Endometrial microvascular endothelial cells (primary cell): Measurements from ENCODE around the gene RXRA. TPM values are rescaled to one million over a fixed set of nuclear protein-coding genes. Genes with fewer than 3 reads are reported as not detected.

Source experiments
- in situ Hi-C: cut with HindIII; loops from 2 replicates; pipeline ENCODE4 v1.10.0; 2017; ENCODE audit warnings: low sequenced_read_pairs, low pct_unique_long_range_greater_than_20kb; ENCODE audit errors: inconsistent ontology term
- total RNA-seq: library from RNA; depleted of rRNA; stranded (reverse); fragments of >200 nt; gene quantifications from one replicate; pipeline ENCODE4 v1.2.3, GENCODE V29; 2015; ENCODE audit errors: inconsistent ontology term

RXRA gene
- total RNA-seq, 1 donor from 2014 or later, result 14.8 TPM

GRCh38 chr9:134402182-134402581 lies 75.9 kb downstream of the RXRA start:
- in situ Hi-C loops, result no loop called here

- in situ Hi-C loops, result no loop called here
Observed at GRCh38 chr9:134403292-134403681, 77.0 kb downstream of the RXRA start.

- in situ Hi-C loops, result no loop called here
Observed at GRCh38 chr9:134403682-134404301, 77.5 kb downstream of the RXRA start.

- in situ Hi-C loops, result no loop called here
Observed at GRCh38 chr9:134404376-134405358, 78.4 kb downstream of the RXRA start.

- in situ Hi-C loops, result no loop called here
Observed at GRCh38 chr9:134405527-134405926, 79.3 kb downstream of the RXRA start.

GRCh38 chr9:134406366-134407120 lies 80.3 kb downstream of the RXRA start:
- in situ Hi-C loops, result no loop called here

GRCh38 chr9:134407121-134407779 lies 81.0 kb downstream of the RXRA start:
- in situ Hi-C loops, result no loop called here

GRCh38 chr9:134408389-134408788 lies 82.1 kb downstream of the RXRA start:
- in situ Hi-C loops, result no loop called here

GRCh38 chr9:134408939-134409737 lies 82.9 kb downstream of the RXRA start:
- in situ Hi-C loops, result no loop called here

- in situ Hi-C loops, result no loop called here
Observed at GRCh38 chr9:134410071-134410834, 84.0 kb downstream of the RXRA start.

GRCh38 chr9:134410835-134411217 lies 84.6 kb downstream of the RXRA start:
- in situ Hi-C loops, result no loop called here

- in situ Hi-C loops, result no loop called here
Observed at GRCh38 chr9:134411440-134412297, 85.4 kb downstream of the RXRA start.

GRCh38 chr9:134412298-134412711 lies 86.0 kb downstream of the RXRA start:
- in situ Hi-C loops, result no loop called here

- in situ Hi-C loops, result no loop called here
Observed at GRCh38 chr9:134413112-134413715, 87.0 kb downstream of the RXRA start.

GRCh38 chr9:134413890-134414623 lies 87.8 kb downstream of the RXRA start:
- in situ Hi-C loops, result no loop called here
